Hepatocyte (in vitro differentiated cells): ENCODE results near the gene PTPRN2. TPM values are rescaled to one million over a fixed set of nuclear protein-coding genes. Genes with fewer than 3 reads are reported as not detected.

Source experiments
- DNase-seq: peaks from one replicate; pipeline ENCODE4 v3.0.0-alpha.2; 2016; ENCODE audit warnings: low spot score
- H2AFZ ChIP-seq: fragments of 200-600 bp; sonication (generic); 2 replicates; pipeline ENCODE4 v1.6.0; 2016; ENCODE audit warnings: antibody characterized with exemption, mild to moderate bottlenecking
- H3K27ac ChIP-seq: fragments of 200-600 bp; sonication (generic); 2 replicates; pipeline ENCODE4 v1.5.1; 2016; ENCODE audit warnings: mild to moderate bottlenecking
- H3K27me3 ChIP-seq: fragments of 200-600 bp; sonication (generic); 2 replicates; pipeline ENCODE4 v1.6.1; 2016
- H3K36me3 ChIP-seq: fragments of 200-600 bp; sonication (generic); replicated peaks from 2 replicates; pipeline ENCODE4 v1.5.1; 2016; ENCODE audit warnings: low read depth; ENCODE audit not compliant: insufficient read depth
- H3K4me1 ChIP-seq: fragments of 200-600 bp; sonication (generic); 2 replicates; pipeline ENCODE4 v1.5.1; 2016; ENCODE audit warnings: mild to moderate bottlenecking, moderate library complexity; ENCODE audit not compliant: insufficient read depth
- H3K4me2 ChIP-seq: fragments of 200-600 bp; sonication (generic); 2 replicates; pipeline ENCODE4 v1.6.0; 2016
- H3K4me3 ChIP-seq: fragments of 200-600 bp; sonication (generic); 2 replicates; pipeline ENCODE4 v1.5.1; 2016; ENCODE audit warnings: mild to moderate bottlenecking
- H3K79me2 ChIP-seq: fragments of 200-600 bp; sonication (generic); 2 replicates; pipeline ENCODE4 v1.6.0; 2017; ENCODE audit warnings: mild to moderate bottlenecking
- H3K9me2 ChIP-seq: fragments of 200-600 bp; sonication (generic); replicated peaks from 2 replicates; pipeline ENCODE4 v1.6.0; 2017; ENCODE audit warnings: mild to moderate bottlenecking; ENCODE audit not compliant: insufficient read depth
- H3K9me3 ChIP-seq: fragments of 200-600 bp; sonication (generic); 2 replicates; pipeline ENCODE4 v1.5.1; 2016; ENCODE audit warnings: low read depth, mild to moderate bottlenecking
- H4K20me1 ChIP-seq: fragments of 200-600 bp; sonication (generic); 2 replicates; pipeline ENCODE4 v1.6.0; 2016; ENCODE audit warnings: mild to moderate bottlenecking; ENCODE audit not compliant: insufficient read depth, poor library complexity, severe bottlenecking
- EZH2 ChIP-seq: fragments of 200-600 bp; sonication (generic); IDR thresholded peaks from 2 replicates; pipeline ENCODE4 v1.6.1; 2016; ENCODE audit warnings: antibody characterized with exemption, mild to moderate bottlenecking, borderline replicate concordance
- EZH2phosphoT487 ChIP-seq: fragments of 200-600 bp; sonication (generic); IDR thresholded peaks from one replicate; pipeline ENCODE4 v1.6.1; 2018; ENCODE audit warnings: antibody characterized with exemption, mild to moderate bottlenecking, low read depth, moderate library complexity; ENCODE audit not compliant: unreplicated experiment, severe bottlenecking
- WGBS: methylation state at CpG from one replicate; pipeline ENCODE4 v1.1.6; 2016; ENCODE audit warnings: low lambda C conversion rate; ENCODE audit errors: missing lambda C conversion rate; 5-methylcytosine and 5-hydroxymethylcytosine counted together
- polyA plus RNA-seq: library from polyadenylated mRNA; unstranded; fragments of >200 nt; fragmentation: Nextera tagmentation; extraction: Ambion mirVana; gene quantifications from 2 replicates; pipeline ENCODE4 v1.2.1, GENCODE V29; 2016
- total RNA-seq: library from RNA; depleted of rRNA; stranded (reverse); fragments of >200 nt; gene quantifications from 2 replicates; pipeline ENCODE4 v1.2.3, GENCODE V29; 2014
- TF ChIP-seq, protein P1 (sequence below): fragments of 200-600 bp; sonication (generic); IDR thresholded peaks from 2 replicates; pipeline ENCODE4 v1.5.1; 2016; ENCODE audit warnings: antibody characterized with exemption, mild to moderate bottlenecking; ENCODE audit not compliant: poor library complexity

Gene PTPRN2
- total and polyA plus RNA-seq, 2 experiments from 2014 or later = 2.1 to 3.3 TPM

DNA sequence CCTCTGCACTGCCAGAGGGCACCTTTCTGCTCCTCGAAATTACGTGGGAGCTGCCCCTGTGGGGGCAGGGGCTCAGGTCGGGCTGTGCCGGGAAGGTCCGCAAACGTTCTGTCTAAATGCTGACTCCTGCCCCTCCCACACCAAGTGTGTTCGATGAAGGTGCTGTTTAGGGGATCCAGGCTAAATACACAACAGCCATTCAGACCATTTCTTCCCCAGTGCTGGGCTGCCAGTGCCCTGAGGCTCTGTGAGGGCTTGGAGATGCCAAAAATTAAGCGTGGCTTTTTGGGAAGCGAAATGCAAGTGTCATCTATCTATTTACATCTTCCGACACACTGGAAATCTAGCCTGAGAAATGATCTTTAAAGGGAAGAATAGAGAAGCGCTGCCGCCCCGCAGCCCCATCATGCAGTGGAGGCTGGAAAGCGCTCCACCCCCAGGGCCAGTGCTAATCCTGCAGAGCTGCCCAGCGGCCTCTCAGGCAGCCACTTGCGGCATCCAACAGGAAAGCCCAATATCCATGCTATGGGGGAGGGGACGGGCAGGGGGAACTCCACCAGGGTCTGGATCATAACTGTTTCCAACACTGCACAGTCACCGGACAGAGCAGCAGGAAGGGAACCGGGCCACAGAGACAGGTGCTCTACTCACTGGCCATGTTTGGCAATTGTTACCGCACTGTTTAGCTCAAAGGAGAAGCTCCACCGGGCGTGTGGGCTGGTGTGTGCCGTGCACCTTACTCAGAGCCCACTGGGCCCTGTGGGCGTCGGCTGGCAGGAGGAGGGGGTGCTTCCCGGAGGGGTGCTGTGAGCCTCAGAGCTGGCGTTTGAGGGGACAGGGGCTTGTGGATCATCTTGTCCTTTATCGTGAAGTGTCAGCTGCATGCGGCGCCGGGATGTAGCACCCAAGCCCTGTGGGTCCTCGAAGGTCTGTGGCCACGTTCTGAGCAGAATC, 1045.3 kb downstream of the PTPRN2 start:
- H3K9me3 ChIP-seq = no peaks in the 10 kb centered on the region
- 82% methylated on average over 33 of the region's 33 CpGs for WGBS
- no peaks in the 10 kb centered on the region for H3K79me2 ChIP-seq
- H3K27me3 ChIP-seq = no peaks in the 10 kb centered on the region
- no peak overlapping the region for H3K4me3 ChIP-seq
- no peaks in the 10 kb centered on the region for H4K20me1 ChIP-seq
- no peaks in the 10 kb centered on the region for H3K9me2 ChIP-seq
- H3K27ac ChIP-seq = no peak overlapping the region
- no peaks in the 10 kb centered on the region for H3K36me3 ChIP-seq
- TF ChIP-seq, protein P1, sequence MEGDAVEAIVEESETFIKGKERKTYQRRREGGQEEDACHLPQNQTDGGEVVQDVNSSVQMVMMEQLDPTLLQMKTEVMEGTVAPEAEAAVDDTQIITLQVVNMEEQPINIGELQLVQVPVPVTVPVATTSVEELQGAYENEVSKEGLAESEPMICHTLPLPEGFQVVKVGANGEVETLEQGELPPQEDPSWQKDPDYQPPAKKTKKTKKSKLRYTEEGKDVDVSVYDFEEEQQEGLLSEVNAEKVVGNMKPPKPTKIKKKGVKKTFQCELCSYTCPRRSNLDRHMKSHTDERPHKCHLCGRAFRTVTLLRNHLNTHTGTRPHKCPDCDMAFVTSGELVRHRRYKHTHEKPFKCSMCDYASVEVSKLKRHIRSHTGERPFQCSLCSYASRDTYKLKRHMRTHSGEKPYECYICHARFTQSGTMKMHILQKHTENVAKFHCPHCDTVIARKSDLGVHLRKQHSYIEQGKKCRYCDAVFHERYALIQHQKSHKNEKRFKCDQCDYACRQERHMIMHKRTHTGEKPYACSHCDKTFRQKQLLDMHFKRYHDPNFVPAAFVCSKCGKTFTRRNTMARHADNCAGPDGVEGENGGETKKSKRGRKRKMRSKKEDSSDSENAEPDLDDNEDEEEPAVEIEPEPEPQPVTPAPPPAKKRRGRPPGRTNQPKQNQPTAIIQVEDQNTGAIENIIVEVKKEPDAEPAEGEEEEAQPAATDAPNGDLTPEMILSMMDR = no peak
- TF ChIP-seq EZH2phosphoT487 (no peak), EZH2 (no peak)
- no peak overlapping the region for H3K4me2 ChIP-seq
- no peaks in the 10 kb centered on the region for H3K4me1 ChIP-seq
- no peak for DNase-seq
- no peak overlapping the region for H2AFZ ChIP-seq

DNA sequence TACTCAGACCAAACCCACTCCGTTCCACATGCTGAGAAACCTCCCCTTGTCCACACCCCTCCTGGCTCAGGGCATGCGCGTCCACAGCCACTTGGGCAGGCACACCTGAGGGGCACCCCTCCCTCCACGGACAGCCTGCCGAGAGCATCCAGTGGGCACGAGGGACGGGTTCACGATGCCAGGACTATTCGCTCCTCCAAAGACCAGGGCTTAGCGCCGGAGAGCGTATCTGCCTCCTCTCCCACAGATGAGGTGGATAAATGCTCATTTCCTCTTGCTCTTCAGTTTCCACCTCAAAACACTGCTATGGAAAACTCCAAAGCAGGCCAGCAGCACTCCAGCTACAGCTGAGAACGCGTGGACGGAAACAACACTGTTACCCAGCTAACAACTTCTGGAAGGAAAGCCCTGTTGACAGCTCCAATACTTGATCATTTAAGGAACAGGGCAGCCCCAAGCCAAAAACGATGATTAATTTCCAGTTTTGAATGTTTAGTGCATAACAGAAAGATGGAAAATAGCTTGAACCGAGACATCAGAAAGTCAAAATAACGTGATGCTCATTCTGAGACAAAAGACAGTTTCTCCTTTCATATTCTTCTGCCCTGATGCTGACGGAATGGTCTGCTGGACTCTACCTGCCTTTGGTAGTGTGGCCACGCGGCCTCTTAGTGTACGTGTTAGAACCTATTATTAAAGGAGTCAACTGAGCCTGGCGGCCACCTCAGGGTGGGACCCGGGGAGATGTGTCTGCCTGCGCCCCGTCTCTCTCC, 1046.1 kb downstream of the PTPRN2 start:
- H3K4me3 ChIP-seq = no peak overlapping the region
- WGBS = 91% methylated on average over 26 of the region's 26 CpGs
- no peaks in the 10 kb centered on the region for H4K20me1 ChIP-seq
- no peaks in the 10 kb centered on the region for H3K79me2 ChIP-seq
- no peaks in the 10 kb centered on the region for H3K27me3 ChIP-seq
- H3K36me3 ChIP-seq = no peaks in the 10 kb centered on the region
- H3K27ac ChIP-seq = no peak overlapping the region
- no peaks in the 10 kb centered on the region for H3K4me1 ChIP-seq
- no peak for DNase-seq
- no peak overlapping the region for H3K4me2 ChIP-seq
- no peak for TF ChIP-seq EZH2
- no peak for TF ChIP-seq EZH2phosphoT487
- TF ChIP-seq, protein P1 = no peak
- H2AFZ ChIP-seq = no peak overlapping the region
- no peaks in the 10 kb centered on the region for H3K9me2 ChIP-seq
- H3K9me3 ChIP-seq = no peaks in the 10 kb centered on the region

GRCh38 chr7:157540606-157541294, 1046.9 kb downstream of the PTPRN2 start:
- Histone ChIP-seq H3K4me2 (no peak overlapping the region), H3K27me3 (no peaks in the 10 kb centered on the region), H3K79me2 (no peaks in the 10 kb centered on the region), H2AFZ (no peak overlapping the region), H3K9me3 (no peaks in the 10 kb centered on the region), H3K4me3 (no peak overlapping the region), H3K4me1 (no peaks in the 10 kb centered on the region), H3K36me3 (no peaks in the 10 kb centered on the region), H3K27ac (no peak overlapping the region), H4K20me1 (no peaks in the 10 kb centered on the region), H3K9me2 (no peaks in the 10 kb centered on the region)
- WGBS = 90% methylated on average over 32 of the region's 32 CpGs
- DNase-seq = no peak
- TF ChIP-seq, protein P1 = no peak
- no peak for TF ChIP-seq EZH2
- TF ChIP-seq EZH2phosphoT487 = no peak
